Common myeloid progenitor, CD34-positive (primary cell): ENCODE results near the gene ALPI.
"Not testable (repeated sequence)": the region's sequence is repeated elsewhere in the genome, so short reads cannot be mapped to it uniquely, and the experiment has no call there.

ENCODE experiments used
- CTCF ChIA-PET: fragments of 350-600 bp; sonication (Branson Sonifier 250); formaldehyde crosslinking; loops from one replicate; lab custom pipeline; 2021; ENCODE audit warnings: antibody characterized with exemption; lab: Charles Lee
- POLR2A ChIA-PET: fragments of 350-600 bp; sonication (Branson Sonifier 250); formaldehyde crosslinking; loops from one replicate; lab custom pipeline; 2021; ENCODE audit warnings: antibody characterized with exemption; lab: Charles Lee
- DNase-seq, 3 donors: peaks; one replicate each; pipeline versions ENCODE4 v3.0.0 to v3.0.0-alpha.2; 2013
- H3K27ac ChIP-seq, 2 experiments: 1 replicate in 1 of 2; 2 replicates in 1 of 2; pipeline ENCODE4 v1.7.0; 2013; ENCODE audit warnings: inconsistent platforms in 2 of 2, low read length in 2 of 2, mild to moderate bottlenecking in 2 of 2, low read depth in 1 of 2, moderate library complexity in 1 of 2; ENCODE audit not compliant: severe bottlenecking in 2 of 2, insufficient read depth in 1 of 2, poor library complexity in 1 of 2
- H3K27me3 ChIP-seq, 5 experiments: replicated peaks in 2 of 5; 1 replicate in 3 of 5; 2 replicates in 2 of 5; pipeline versions ENCODE4 v1.6.1 to v1.7.0; 2013; ENCODE audit warnings: low read length in 4 of 5, mild to moderate bottlenecking in 2 of 5, moderate library complexity in 2 of 5, inconsistent platforms in 1 of 5; ENCODE audit not compliant: insufficient read depth in 5 of 5, control insufficient read depth in 4 of 5
- H3K36me3 ChIP-seq, 4 experiments: 1 replicate in 2 of 4; 2 replicates in 2 of 4; pipeline versions ENCODE4 v1.6.1 to v1.7.0; 2013; ENCODE audit warnings: low read length in 3 of 4, control low read depth in 1 of 4, mild to moderate bottlenecking in 1 of 4; ENCODE audit not compliant: control insufficient read depth in 4 of 4, insufficient read depth in 4 of 4
- H3K4me1 ChIP-seq, 4 experiments: 1 replicate in 3 of 4; 2 replicates in 1 of 4; pipeline versions ENCODE4 v1.6.1 to v1.7.1; 2013; ENCODE audit warnings: low read length in 3 of 4, mild to moderate bottlenecking in 3 of 4, control low read depth in 1 of 4, inconsistent platforms in 1 of 4, moderate library complexity in 1 of 4; ENCODE audit not compliant: control insufficient read depth in 4 of 4, insufficient read depth in 4 of 4; ENCODE audit errors: control extremely low read depth in 1 of 4
- H3K4me3 ChIP-seq, 7 experiments: 1 replicate in 4 of 7; 2 replicates in 3 of 7; pipeline versions ENCODE4 v1.5.1 to v1.7.0; 2013; ENCODE audit warnings: mild to moderate bottlenecking in 7 of 7, low read length in 6 of 7, moderate library complexity in 6 of 7, inconsistent platforms in 2 of 7, low read depth in 2 of 7, control low read depth in 1 of 7; ENCODE audit not compliant: insufficient read depth in 4 of 7, control insufficient read depth in 1 of 7; ENCODE audit errors: extremely low read depth in 1 of 7
- H3K9me3 ChIP-seq, 5 experiments: 1 replicate in 4 of 5; 2 replicates in 1 of 5; pipeline versions ENCODE4 v1.6.1 to v1.7.1; 2013; ENCODE audit warnings: low read length in 4 of 5, mild to moderate bottlenecking in 2 of 5, inconsistent platforms in 1 of 5, low read depth in 1 of 5, moderate library complexity in 1 of 5; ENCODE audit not compliant: control insufficient read depth in 4 of 5, insufficient read depth in 2 of 5; ENCODE audit errors: control extremely low read depth in 1 of 5
- WGBS: methylation state at CpG from one replicate; pipeline ENCODE4 v1.1.5; 2013; ENCODE audit not compliant: insufficient coverage; 5-methylcytosine and 5-hydroxymethylcytosine counted together

ALPI gene

GRCh38 chr2:232422051-232422450 lies 33.9 kb upstream of the ALPI start:
- WGBS: 100% methylated on average over 2 of the region's 10 CpGs
- Histone ChIP-seq H3K27ac (no peak overlapping the region), H3K4me1 (peaks cover 0 to 31% (median 28%) of the 10 kb centered on the region in 4 experiments), H3K36me3 (no peaks in the 10 kb centered on the region), H3K4me3 (no peak overlapping the region), H3K9me3 (peaks cover 0 to 15% (median 4%) of the 10 kb centered on the region in 5 experiments), H3K27me3 (peaks cover 0 to 42% (median 29%) of the 10 kb centered on the region in 5 experiments)
- no peak for DNase-seq
- CTCF ChIA-PET: interaction anchor here (1.1 to 1.5 kb wide), 4 partner anchors 14 to 81 kb away, joined by 3 to 7 read pairs (median 4); no protein-coding TSS in a partner anchor
- POLR2A ChIA-PET: no interaction called here

GRCh38 chr2:232422996-232423395 lies 33.0 kb upstream of the ALPI start:
- POLR2A ChIA-PET, H3K4me3 ChIP-seq, CTCF ChIA-PET, DNase-seq, H3K27ac ChIP-seq, H3K36me3 ChIP-seq: not testable (repeated sequence)
- H3K9me3 ChIP-seq: peaks cover 0 to 15% (median 4%) of the 10 kb centered on the region in 5 experiments
- no CpG with 5 or more reads among the region's 3 CpGs for WGBS
- peaks cover 0 to 40% (median 25%) of the 10 kb centered on the region in 5 experiments for H3K27me3 ChIP-seq
- H3K4me1 ChIP-seq: peaks cover 0 to 31% (median 28%) of the 10 kb centered on the region in 4 experiments

GRCh38 chr2:232423407-232423806 lies 32.5 kb upstream of the ALPI start:
- H3K27ac ChIP-seq, CTCF ChIA-PET, POLR2A ChIA-PET, H3K4me3 ChIP-seq, H3K36me3 ChIP-seq, DNase-seq: not testable (repeated sequence)
- peaks cover 0 to 15% (median 4%) of the 10 kb centered on the region in 5 experiments for H3K9me3 ChIP-seq
- 100% methylated on average over 2 of the region's 7 CpGs for WGBS
- peaks cover 0 to 27% (median 25%) of the 10 kb centered on the region in 4 experiments for H3K4me1 ChIP-seq
- peaks cover 0 to 36% (median 21%) of the 10 kb centered on the region in 5 experiments for H3K27me3 ChIP-seq

- Histone ChIP-seq H3K4me1 (peaks cover 0 to 30% (median 17%) of the 10 kb centered on the region in 4 experiments), H3K9me3 (no peaks in the 10 kb centered on the region), H3K36me3 (no peaks in the 10 kb centered on the region), H3K4me3 (no peak overlapping the region), H3K27ac (no peak overlapping the region), H3K27me3 (no peaks in the 10 kb centered on the region)
- CTCF ChIA-PET: no interaction called here
- WGBS: 96% methylated on average over 14 of the region's 16 CpGs
- POLR2A ChIA-PET: no interaction called here
- DNase-seq: no peak
Observed at GRCh38 chr2:232431705-232432590, 24.0 kb upstream of the ALPI start.

- POLR2A ChIA-PET: no interaction called here
- H3K4me3 ChIP-seq: no peak overlapping the region
- peaks cover 0 to 30% (median 19%) of the 10 kb centered on the region in 4 experiments for H3K4me1 ChIP-seq
- peak in 1 of 3 donors; percentile 28 for DNase-seq
- no peaks in the 10 kb centered on the region for H3K27me3 ChIP-seq
- H3K27ac ChIP-seq: no peak overlapping the region
- H3K9me3 ChIP-seq: no peaks in the 10 kb centered on the region
- CTCF ChIA-PET: interaction anchor here (3.3 kb wide), 1 partner anchor 13 kb away, joined by 9 read pairs; no protein-coding TSS in a partner anchor
- H3K36me3 ChIP-seq: no peaks in the 10 kb centered on the region
- WGBS: 39% methylated on average over 15 of the region's 16 CpGs
Observed at GRCh38 chr2:232432598-232433184, 23.3 kb upstream of the ALPI start.

GRCh38 chr2:232433622-232434021 lies 22.3 kb upstream of the ALPI start:
- DNase-seq, H3K4me3 ChIP-seq, H3K27ac ChIP-seq, H3K27me3 ChIP-seq, H3K36me3 ChIP-seq, H3K9me3 ChIP-seq, POLR2A ChIA-PET: not testable (repeated sequence)
- peaks cover 0 to 28% (median 18%) of the 10 kb centered on the region in 4 experiments for H3K4me1 ChIP-seq
- CTCF ChIA-PET: interaction anchor here (0.9 to 3.3 kb wide), 7 partner anchors 11 to 106 kb away, joined by 3 to 14 read pairs (median 4); no protein-coding TSS in a partner anchor
- 95% methylated on average over 4 of the region's 9 CpGs for WGBS
